Esophagus muscularis mucosa (tissue), 4 donors: ENCODE results near the gene RHOJ. TPM values are rescaled to one million over a fixed set of nuclear protein-coding genes. Genes with fewer than 3 reads are reported as not detected.

ENCODE experiments used
- DNase-seq: peaks from one replicate; pipeline ENCODE4 v3.0.0-alpha.2; 2017; ENCODE audit errors: extremely low spot score
- H3K27ac ChIP-seq, 4 donors: fragments of 200-600 bp; sonication (generic); replicated peaks in 1 of 4; 1 replicate in 3 of 4; 2 replicates in 1 of 4; pipeline ENCODE4 v1.5.1; 2016 to 2019; ENCODE audit warnings: mild to moderate bottlenecking in 1 of 4
- H3K27me3 ChIP-seq, 4 donors: fragments of 200-600 bp; sonication (generic); one replicate each; pipeline versions ENCODE4 v1.5.1 to v1.6.0; 2016 to 2019
- H3K36me3 ChIP-seq, 4 donors: fragments of 200-600 bp; sonication (generic); one replicate each; pipeline ENCODE4 v1.5.1; 2016 to 2019
- H3K4me1 ChIP-seq, 4 donors: fragments of 200-600 bp; sonication (generic); one replicate each; pipeline ENCODE4 v1.5.1; 2016 to 2019
- H3K4me3 ChIP-seq, 4 donors: fragments of 200-600 bp; sonication (generic); 1 replicate in 2 of 4; 2 replicates in 2 of 4; pipeline ENCODE4 v1.5.1; 2016 to 2019; ENCODE audit warnings: mild to moderate bottlenecking in 4 of 4, moderate library complexity in 1 of 4
- H3K9me3 ChIP-seq, 4 donors: fragments of 200-600 bp; sonication (generic); 1 replicate in 3 of 4; 2 replicates in 1 of 4; pipeline ENCODE4 v1.5.1; 2016 to 2019
- EP300 ChIP-seq: sonication (generic); formaldehyde crosslinking; IDR thresholded peaks from one replicate; pipeline ENCODE4 v1.6.1; 2017; ENCODE audit warnings: antibody characterized with exemption
- POLR2A ChIP-seq: fragments of 450-650 bp; IDR thresholded peaks from one replicate; pipeline ENCODE4 v1.6.1; 2017; ENCODE audit warnings: antibody characterized with exemption, moderate library complexity, mild to moderate bottlenecking, low read depth
- POLR2AphosphoS5 ChIP-seq, 2 donors: sonication (generic); formaldehyde crosslinking; IDR thresholded peaks; one replicate each; pipeline ENCODE4 v1.6.1; 2017; ENCODE audit warnings: antibody characterized with exemption in 2 of 2
- WGBS: methylation state at CpG from one replicate; pipeline ENCODE4 v1.1.5; 2018; 5-methylcytosine and 5-hydroxymethylcytosine counted together
- intact Hi-C: fragments of 100-400 bp; cut with DNase I; formaldehyde crosslinking; loops from one replicate; pipeline ENCODE4 v1.15.1; 2023
- total RNA-seq, 4 donors: library from RNA; depleted of rRNA; stranded (reverse); fragments of >200 nt; gene quantifications; one replicate each; pipeline versions ENCODE4 v1.1.0 to v1.2.1, GENCODE V29; 2016
- TF ChIP-seq, protein P1 (sequence below), 3 experiments: fragments of 200-600 bp in 2 of 3; fragments of 450-650 bp in 1 of 3; sonication (generic) in 2 of 3; IDR thresholded peaks; one replicate each; pipeline ENCODE4 v1.5.1; 2017 to 2019; ENCODE audit warnings: antibody characterized with exemption in 3 of 3, mild to moderate bottlenecking in 2 of 3, moderate library complexity in 1 of 3

RHOJ gene
- total RNA-seq, 4 donors from 2014 or later, result 10.4 to 13.1 (median 11.6) TPM

DNA sequence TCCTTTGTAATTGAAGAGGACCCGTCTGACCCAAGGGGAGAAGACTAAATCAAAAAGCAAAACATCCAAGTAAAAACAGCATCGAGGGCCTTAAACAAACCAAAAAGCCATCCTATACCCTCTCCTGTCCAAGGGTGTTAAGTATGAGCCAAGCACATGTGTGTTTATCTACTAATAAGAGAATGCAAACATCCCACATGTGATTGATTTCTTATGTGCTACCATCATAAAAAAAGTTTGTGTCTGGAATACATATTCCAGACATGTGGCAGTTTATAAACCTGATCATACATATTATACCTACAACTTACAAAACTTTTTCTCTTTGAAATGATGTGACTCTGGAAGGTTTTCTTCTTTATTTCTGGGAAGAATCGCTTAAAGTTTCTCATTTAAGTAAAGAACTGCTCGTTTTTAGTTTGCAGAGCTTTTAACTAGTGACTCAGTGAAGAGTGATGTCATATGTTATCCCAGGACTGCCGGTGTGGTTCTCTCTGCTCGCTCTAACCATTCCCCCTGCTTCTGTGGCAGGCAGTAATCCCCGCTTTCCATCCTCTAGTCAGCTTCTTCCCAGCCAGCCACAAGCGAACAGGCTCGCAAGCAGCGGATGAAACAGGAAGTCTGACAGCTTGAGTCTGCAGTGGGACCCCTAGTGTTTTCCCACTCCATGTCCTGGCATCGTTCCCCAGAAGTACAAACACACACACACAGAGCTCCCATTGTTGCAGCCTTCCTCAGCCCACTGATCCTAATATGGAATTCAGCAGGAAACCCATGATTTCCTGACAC, 431 bp upstream of the RHOJ start:
- intact Hi-C loops, result no loop called here
- TF ChIP-seq, protein P1, sequence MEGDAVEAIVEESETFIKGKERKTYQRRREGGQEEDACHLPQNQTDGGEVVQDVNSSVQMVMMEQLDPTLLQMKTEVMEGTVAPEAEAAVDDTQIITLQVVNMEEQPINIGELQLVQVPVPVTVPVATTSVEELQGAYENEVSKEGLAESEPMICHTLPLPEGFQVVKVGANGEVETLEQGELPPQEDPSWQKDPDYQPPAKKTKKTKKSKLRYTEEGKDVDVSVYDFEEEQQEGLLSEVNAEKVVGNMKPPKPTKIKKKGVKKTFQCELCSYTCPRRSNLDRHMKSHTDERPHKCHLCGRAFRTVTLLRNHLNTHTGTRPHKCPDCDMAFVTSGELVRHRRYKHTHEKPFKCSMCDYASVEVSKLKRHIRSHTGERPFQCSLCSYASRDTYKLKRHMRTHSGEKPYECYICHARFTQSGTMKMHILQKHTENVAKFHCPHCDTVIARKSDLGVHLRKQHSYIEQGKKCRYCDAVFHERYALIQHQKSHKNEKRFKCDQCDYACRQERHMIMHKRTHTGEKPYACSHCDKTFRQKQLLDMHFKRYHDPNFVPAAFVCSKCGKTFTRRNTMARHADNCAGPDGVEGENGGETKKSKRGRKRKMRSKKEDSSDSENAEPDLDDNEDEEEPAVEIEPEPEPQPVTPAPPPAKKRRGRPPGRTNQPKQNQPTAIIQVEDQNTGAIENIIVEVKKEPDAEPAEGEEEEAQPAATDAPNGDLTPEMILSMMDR (IDR thresholded peaks at IDR 0.05), result peak in 2 of 3 experiments; percentile 14 to 22
- TF ChIP-seq POLR2AphosphoS5 (IDR thresholded peaks at IDR 0.05) (peak; percentile 81 to 86), POLR2A (no peak), EP300 (no peak)
- peak overlapping the region; percentile 57 to 69 (median 62) for H3K4me3 ChIP-seq
- peak overlapping the region; percentile 85 to 91 (median 88) for H3K27ac ChIP-seq
- 6% methylated on average over 11 of the region's 11 CpGs for WGBS
- no peaks in the 10 kb centered on the region for H3K9me3 ChIP-seq
- no peaks in the 10 kb centered on the region for H3K36me3 ChIP-seq
- H3K4me1 ChIP-seq, result peaks cover 0 to 30% (median 29%) of the 10 kb centered on the region in 4 donors
- DNase-seq, result peak; percentile 93
- H3K27me3 ChIP-seq, result no peaks in the 10 kb centered on the region

- Histone ChIP-seq H3K9me3 (no peaks in the 10 kb centered on the region), H3K27ac (peak overlapping the region; percentile 85 to 91 (median 88)), H3K36me3 (no peaks in the 10 kb centered on the region), H3K27me3 (no peaks in the 10 kb centered on the region), H3K4me1 (peaks cover 3 to 30% (median 29%) of the 10 kb centered on the region in 4 donors), H3K4me3 (peak overlapping the region; percentile 57 to 69 (median 62))
- intact Hi-C loops, result loop anchor here (5.0 kb wide), 1 partner anchor 42 kb away; no protein-coding TSS in a partner anchor
- no peak for DNase-seq
- TF ChIP-seq, protein P1 (IDR thresholded peaks at IDR 0.05), result no peak
- TF ChIP-seq POLR2AphosphoS5 (IDR thresholded peaks at IDR 0.05), result no peak
- no peak for TF ChIP-seq EP300
- WGBS, result 25% methylated on average over 9 of the region's 10 CpGs
These were observed 867 bp downstream of the RHOJ start for GRCh38 chr14:63205044-63205575.

DNA sequence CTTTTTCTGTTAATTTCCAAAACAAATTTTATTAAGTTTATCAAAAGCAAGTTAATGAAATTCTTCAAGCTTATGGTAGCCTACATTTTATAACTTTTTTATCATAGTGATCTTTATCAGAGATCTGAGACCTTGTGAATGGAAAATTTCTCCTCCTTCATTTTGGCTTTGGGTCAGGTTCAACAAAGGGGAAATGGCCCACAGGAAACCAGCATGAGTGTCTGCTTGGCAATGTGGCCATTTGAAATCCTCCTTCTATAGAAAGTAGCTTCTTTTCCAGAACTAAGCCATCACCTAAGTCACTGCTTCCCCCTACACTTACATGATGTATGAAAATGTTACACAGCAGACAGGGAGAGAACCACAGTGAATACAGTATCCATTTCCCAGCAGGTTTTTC, 1.6 kb downstream of the RHOJ start:
- TF ChIP-seq POLR2A, result no peak
- TF ChIP-seq EP300, result no peak
- no peak for TF ChIP-seq POLR2AphosphoS5 (IDR thresholded peaks at IDR 0.05)
- TF ChIP-seq, protein P1 (IDR thresholded peaks at IDR 0.05), result no peak
- DNase-seq, result no peak
- peak overlapping the region; percentile 85 to 91 (median 88) for H3K27ac ChIP-seq
- no peaks in the 10 kb centered on the region for H3K36me3 ChIP-seq
- H3K4me3 ChIP-seq, result peak overlapping the region; percentile 57 to 69 (median 62)
- H3K4me1 ChIP-seq, result peaks cover 3 to 31% (median 29%) of the 10 kb centered on the region in 4 donors
- H3K9me3 ChIP-seq, result no peaks in the 10 kb centered on the region
- intact Hi-C loops, result loop anchor here (5.0 kb wide), 1 partner anchor 41 kb away; no protein-coding TSS in a partner anchor
- no peaks in the 10 kb centered on the region for H3K27me3 ChIP-seq

GRCh38 chr14:63209160-63209559, 4.9 kb downstream of the RHOJ start:
- H3K27me3 ChIP-seq, result no peaks in the 10 kb centered on the region
- 94% methylated on average over 1 of the region's 1 CpG for WGBS
- H3K27ac ChIP-seq, result no peak overlapping the region
- H3K4me3 ChIP-seq, result no peak overlapping the region
- H3K9me3 ChIP-seq, result no peaks in the 10 kb centered on the region
- TF ChIP-seq EP300 (no peak), POLR2A (no peak), POLR2AphosphoS5 (IDR thresholded peaks at IDR 0.05) (no peak)
- TF ChIP-seq, protein P1 (IDR thresholded peaks at IDR 0.05), result no peak
- peaks cover 0 to 8% (median 2%) of the 10 kb centered on the region in 4 donors for H3K36me3 ChIP-seq
- H3K4me1 ChIP-seq, result peaks cover 3 to 24% (median 24%) of the 10 kb centered on the region in 4 donors
- intact Hi-C loops, result loop anchor here (5.0 kb wide), 1 partner anchor 38 kb away; no protein-coding TSS in a partner anchor
- no peak for DNase-seq
